Stimulated activated CD4-positive, alpha-beta T cell treated with anti-CD3 and anti-CD28 coated beads, Interleukin-2, amount 100 ng/mL, for 4 hours (primary cell): Measurements from ENCODE around the gene SUN1.
A peak's percentile ranks its signal among the peaks of the same experiment; 100 is the strongest.
"Not testable (repeated sequence)": the region's sequence is repeated elsewhere in the genome, so short reads cannot be mapped to it uniquely, and the experiment has no call there.

Source experiments
- DNase-seq: peaks from one replicate; pipeline ENCODE4 v3.0.0-alpha.2; 2020; ENCODE audit warnings: low read depth

SUN1 gene

GRCh38 chr7:857661-858060 lies 25.4 kb downstream of the SUN1 start:
- DNase-seq: no peak

GRCh38 chr7:859359-860030 lies 27.2 kb downstream of the SUN1 start:
- no peak for DNase-seq

GRCh38 chr7:860149-860548 lies 27.9 kb downstream of the SUN1 start:
- no peak for DNase-seq

DNA sequence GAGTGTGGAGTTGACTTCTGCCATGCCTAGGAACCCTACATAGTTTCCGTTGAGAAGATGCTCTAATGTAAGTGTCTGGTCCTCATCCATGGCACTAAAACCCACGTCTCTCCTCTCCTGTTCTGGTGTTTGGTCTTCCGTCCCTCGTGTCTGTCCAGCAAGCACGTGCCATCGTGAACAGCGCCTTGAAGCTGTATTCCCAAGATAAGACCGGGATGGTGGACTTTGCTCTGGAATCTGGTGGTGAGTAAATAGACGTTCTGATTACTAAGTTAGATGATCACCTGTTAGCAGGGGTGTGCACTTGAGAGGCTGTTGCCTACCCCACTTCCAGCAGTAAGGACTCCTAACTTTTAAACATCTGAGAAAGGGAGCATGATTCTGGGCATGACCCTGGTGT lies 28.9 kb downstream of the SUN1 start:
- no peak for DNase-seq

GRCh38 chr7:862157-862556 lies 29.9 kb downstream of the SUN1 start:
- DNase-seq: no peak

- no peak for DNase-seq
Observed at GRCh38 chr7:863106-863505, 30.8 kb downstream of the SUN1 start.

- DNase-seq: no peak
Observed at GRCh38 chr7:865921-866320, 33.6 kb downstream of the SUN1 start.

GRCh38 chr7:867001-867405 lies 34.7 kb downstream of the SUN1 start:
- DNase-seq: no peak

DNA sequence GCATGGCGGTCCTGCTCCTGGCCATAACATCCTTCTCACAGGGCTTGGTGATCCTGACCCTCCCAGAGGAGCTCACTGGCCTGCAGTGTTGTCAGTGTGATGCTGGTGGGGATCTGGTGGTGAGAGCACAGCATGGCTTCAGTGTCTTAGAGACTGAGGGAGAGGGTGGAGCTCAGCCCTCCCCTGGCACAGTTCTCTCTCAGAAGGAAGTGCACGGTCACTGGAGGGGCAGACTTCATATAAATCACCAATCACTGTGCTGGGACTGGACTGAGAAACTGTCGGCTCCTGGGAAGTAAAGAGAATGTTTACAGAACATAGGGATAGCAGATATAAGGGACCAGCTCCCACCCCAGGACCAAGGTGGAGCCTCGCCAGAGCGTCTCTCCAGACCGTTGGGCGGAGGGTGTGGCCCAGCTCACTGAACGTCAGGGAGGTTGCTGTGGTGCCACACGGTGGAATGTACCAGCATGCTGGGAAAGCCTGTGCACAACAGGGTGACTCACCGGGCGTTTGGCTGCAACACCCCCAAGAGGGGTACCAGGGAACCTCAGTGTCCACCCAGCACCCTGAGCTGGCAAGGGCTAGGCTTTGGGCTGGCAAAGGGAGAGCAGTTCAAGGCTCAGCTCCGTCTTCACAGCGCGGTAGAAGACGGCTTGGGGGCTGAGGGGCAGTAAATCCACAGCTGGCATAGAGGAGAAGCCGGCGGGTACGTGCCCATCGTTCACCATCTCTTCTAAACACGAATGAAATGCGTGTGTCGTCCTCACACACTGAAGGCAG lies 35.3 kb downstream of the SUN1 start:
- no peak for DNase-seq

DNA sequence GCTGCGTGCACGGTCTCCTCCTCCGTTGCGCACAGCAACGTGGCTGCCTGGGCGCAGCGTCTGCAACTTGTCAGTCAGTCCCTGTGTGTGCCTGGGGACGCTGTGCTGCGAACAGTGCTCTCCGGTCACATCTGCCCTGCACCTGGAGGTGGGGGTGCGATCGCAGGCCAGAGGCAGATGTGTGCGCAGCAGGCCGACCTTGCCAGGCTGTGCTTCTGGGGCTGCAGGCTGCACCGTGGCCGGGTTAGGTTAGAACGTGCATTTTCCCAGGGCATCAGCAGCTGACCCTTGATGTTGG lies 35.9 kb downstream of the SUN1 start:
- no peak for DNase-seq

DNA sequence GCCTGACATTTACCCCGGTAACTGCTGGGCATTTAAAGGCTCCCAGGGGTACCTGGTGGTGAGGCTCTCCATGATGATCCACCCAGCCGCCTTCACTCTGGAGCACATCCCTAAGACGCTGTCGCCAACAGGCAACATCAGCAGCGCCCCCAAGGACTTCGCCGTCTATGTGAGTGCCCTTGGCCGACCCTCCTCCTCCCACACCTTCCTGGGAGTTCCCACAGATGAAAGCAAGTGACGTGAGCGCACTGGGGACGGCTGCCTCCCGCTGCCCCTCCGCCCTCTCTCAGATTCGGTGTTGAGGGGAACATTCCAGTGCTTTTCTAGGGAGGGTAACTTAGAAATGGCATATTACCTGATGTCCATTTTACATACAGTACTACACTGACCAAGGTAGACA lies 37.1 kb downstream of the SUN1 start:
- DNase-seq: no peak

GRCh38 chr7:871900-872537 lies 39.7 kb downstream of the SUN1 start:
- no peak for DNase-seq

DNA sequence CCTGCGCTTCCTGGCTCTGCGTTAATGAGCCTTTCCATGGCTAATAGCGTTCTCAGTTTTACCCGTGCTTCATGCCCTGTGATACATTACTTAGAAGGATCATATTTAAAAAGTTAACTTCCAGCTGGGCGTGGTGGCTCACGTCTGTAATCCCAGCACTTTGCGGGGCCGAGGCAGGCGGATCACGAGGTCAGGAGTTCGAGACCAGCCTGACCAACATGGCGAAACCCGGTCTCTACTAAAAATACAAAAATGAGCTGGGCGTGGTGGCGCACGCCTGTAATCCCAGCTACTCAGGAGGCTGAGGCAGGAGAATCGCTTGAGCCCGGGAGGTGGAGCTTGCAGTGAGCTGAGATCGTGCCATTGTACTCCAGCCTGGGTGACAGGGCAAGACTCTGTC lies 40.4 kb downstream of the SUN1 start:
- not testable (repeated sequence) for DNase-seq

DNA sequence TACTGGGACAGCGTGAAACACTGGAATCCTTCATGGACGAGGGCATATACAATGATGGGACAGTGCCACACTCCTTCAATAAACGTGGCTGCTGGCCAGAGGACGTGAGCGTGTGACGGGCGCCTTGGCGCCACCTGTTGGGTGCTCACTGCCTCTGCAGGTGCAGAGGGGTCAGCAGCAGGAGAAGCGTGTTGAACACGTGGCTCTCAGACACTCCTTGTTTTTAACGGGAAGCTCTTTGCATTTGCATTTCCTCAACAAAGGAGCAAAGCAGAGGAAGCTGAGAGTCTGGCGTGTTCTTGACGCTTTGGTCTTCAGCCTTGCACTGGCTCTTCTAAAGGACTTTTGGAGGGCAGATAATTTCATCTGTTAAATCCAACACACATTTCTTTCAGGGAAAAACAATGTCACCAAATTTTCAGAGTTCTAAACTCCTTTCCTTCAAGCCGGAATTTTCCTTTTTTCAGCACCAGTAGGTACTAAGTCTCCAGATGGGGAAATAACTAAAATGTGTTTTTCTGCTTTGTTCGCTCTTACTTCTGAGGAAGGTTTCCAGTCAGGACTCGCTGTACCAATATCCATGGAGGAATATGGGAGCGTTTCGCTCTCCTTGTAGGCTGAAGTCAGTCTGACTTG lies 41.2 kb downstream of the SUN1 start:
- DNase-seq: peak; percentile 64

DNA sequence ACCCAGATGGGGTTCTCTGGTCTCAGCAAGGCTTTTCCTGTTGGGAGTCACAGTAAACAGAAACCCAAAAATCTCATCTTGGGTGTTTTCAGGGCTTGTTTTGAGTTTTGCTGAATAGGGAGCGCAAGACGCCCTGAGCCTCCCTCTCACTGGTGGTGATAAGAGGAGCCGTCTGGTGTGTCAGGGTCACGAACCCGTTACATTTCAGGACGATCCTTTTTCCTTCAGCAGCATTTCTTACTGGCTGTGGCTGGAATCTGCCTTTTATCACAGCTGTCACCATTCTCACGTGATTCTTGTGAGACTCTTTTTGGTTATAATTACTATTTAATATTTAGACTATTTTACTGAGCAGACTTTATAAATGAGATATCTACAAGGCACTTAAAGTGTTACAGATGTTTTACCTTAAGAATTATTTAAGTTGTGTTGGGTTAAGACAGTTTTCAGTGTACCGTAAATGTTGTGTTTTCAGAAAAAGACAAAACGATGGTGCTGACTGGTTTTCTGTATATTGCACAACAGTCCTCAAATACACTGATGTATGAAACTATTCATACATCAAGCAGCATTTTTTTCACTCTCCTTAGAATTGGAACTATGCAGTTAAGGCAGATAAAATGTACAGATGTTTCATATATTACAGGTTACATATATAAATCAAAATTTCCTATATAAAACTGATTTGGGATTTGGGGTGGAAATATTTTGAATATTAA lies 41.9 kb downstream of the SUN1 start:
- DNase-seq: no peak

DNA sequence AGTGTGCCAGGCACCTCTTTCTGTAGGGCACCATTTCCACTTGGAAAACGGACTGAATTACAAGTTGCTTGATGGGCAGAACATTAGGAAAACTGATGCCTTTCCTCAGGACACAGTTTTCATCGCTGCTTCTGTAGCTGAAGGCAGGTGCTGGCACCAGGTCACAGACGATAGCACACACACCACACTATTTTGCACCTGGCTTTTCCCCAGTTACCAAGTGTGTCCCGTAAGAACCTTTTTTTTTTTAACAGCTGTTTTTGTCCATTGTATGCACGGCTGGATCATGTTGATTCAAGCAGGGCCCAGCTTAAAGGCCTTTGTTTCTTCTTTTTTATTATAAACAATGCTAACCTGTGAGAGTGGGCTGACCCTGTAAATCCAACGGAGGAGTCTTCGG lies 42.8 kb downstream of the SUN1 start:
- no peak for DNase-seq

- no peak for DNase-seq
Observed at GRCh38 chr7:875476-876076, 43.3 kb downstream of the SUN1 start.

GRCh38 chr7:876077-876971 lies 44.0 kb downstream of the SUN1 start, which contains the start of gene GET4:
TSS of gene GET4 (plus strand) at chr7:876554. CDS start at chr7:876646, 92 bp downstream.
- DNase-seq: peak; percentile 96

- DNase-seq: no peak
Observed at GRCh38 chr7:876972-877311, 44.7 kb downstream of the SUN1 start.

DNA sequence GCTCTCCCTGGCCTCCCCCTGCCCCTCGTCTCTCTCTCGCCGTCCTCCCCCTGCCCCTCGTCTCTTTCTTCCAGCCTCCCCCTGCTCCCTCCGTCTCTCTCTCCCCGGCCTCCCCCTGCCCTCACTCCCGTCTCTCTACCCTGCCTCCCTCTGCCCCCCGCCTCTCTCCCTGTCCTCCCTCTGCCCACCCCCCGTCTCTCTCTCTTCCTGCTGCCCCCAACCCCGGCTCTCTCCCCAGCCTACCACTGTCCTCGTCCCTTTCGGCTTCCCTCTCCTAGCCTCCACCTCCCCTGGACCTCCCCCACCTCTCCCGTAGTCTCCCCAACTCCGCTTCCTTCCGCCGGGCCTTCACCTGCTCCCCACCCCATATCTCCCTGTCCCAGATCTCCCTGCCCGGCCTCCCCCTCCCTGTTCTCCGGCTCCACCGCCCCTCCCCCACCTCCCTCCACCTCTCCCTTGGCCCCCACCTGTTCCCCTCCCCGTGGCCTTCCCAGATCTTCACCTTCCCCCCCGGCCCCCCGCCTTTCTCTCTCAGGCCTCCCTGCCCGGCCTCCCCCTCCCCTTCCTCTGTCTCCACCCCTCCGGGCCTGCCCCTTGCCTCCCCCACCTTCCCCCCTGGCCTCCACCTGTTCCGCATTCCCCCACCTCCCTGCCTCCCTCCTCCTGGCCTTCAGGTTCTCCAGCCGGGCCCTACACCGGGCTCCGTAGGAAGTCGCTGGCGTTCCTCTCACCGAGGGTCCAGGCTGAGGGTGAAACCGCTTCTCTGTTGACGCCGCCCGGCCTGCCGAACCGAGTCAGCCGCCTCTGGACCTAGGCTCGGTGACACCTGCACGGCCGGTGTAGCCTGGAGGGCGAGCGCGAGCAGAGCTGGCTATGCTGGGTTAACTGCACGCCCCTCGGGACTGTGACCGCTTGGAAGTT lies 45.3 kb downstream of the SUN1 start:
- DNase-seq: no peak
